ENCODE measurements around the gene KNDC1. TPM values are rescaled to one million over a fixed set of nuclear protein-coding genes. Genes with fewer than 3 reads are reported as not detected.

The KNDC1 gene
- polyA plus RNA-seq, 3 donors from 2014 or later: not detected

GRCh38 chr10:133273534-133274143, 113.6 kb downstream of the KNDC1 start:
- Mint-ChIP-seq H3K27me3 (ENCODE audit: low read depth in 3 of 3) (peaks cover 12 to 26% (median 15%) of the 10 kb centered on the region in 3 donors), H3K4me3 (peak overlapping the region in 2 of 5 donors; percentile 21 to 57)

GRCh38 chr10:133274751-133275683, 115.0 kb downstream of the KNDC1 start:
- Mint-ChIP-seq H3K27ac (peak overlapping the region; percentile 92 to 100 (median 96)), H3K4me3 (peak overlapping the region; percentile 92 to 94 (median 93)), H3K9me3 (no peaks in the 10 kb centered on the region), H3K27me3 (ENCODE audit: low read depth in 3 of 3) (peaks cover 18 to 34% (median 19%) of the 10 kb centered on the region in 3 donors), H3K4me1 (peaks cover 26 to 38% of the 10 kb centered on the region in 2 donors), H3K36me3 (no peaks in the 10 kb centered on the region)
- peak; percentile 79 to 81 (median 81) for DNase-seq

More at GRCh38 chr10:133273534-133274143, 113.6 kb downstream of the KNDC1 start:
- H3K4me1 Mint-ChIP-seq: peaks cover 12 to 24% of the 10 kb centered on the region in 2 donors
- H3K36me3 Mint-ChIP-seq: no peaks in the 10 kb centered on the region
- DNase-seq: no peak
- no peak overlapping the region for H3K27ac Mint-ChIP-seq
- H3K9me3 Mint-ChIP-seq: no peaks in the 10 kb centered on the region

- Mint-ChIP-seq H3K27me3 (ENCODE audit: low read depth in 3 of 3) (peaks cover 18 to 34% (median 19%) of the 10 kb centered on the region in 3 donors), H3K27ac (peak overlapping the region; percentile 92 to 100 (median 96)), H3K4me3 (peak overlapping the region; percentile 92 to 94 (median 93)), H3K36me3 (no peaks in the 10 kb centered on the region), H3K9me3 (no peaks in the 10 kb centered on the region), H3K4me1 (peaks cover 29 to 42% of the 10 kb centered on the region in 2 donors)
- DNase-seq: peak; percentile 52 to 64 (median 63)
Measured at GRCh38 chr10:133275684-133276092, 115.7 kb downstream of the KNDC1 start.

Other genes with a start within 250 kb of the KNDC1 start
- not detected for gene CFAP46, start 217.6 kb upstream of the KNDC1 start, polyA plus RNA-seq
- gene ADGRA1, start 72.3 kb upstream of the KNDC1 start, polyA plus RNA-seq: not detected
- not detected for gene UTF1, start 70.0 kb downstream of the KNDC1 start, polyA plus RNA-seq
- under 1 TPM in 1 of 3 donors, not detected in 2; 0.24 TPM for gene VENTX, start 77.6 kb downstream of the KNDC1 start, polyA plus RNA-seq
- 100 to 1,000 TPM; 143 to 294 (median 153) TPM for gene ADAM8, start 116.6 kb downstream of the KNDC1 start, polyA plus RNA-seq
- 10 to 100 TPM; 11.0 to 44.3 (median 27.5) TPM for gene TUBGCP2, start 148.7 kb downstream of the KNDC1 start, polyA plus RNA-seq
- 10 to 100 TPM; 73.2 to 90.2 (median 88.0) TPM for gene ZNF511, start 148.7 kb downstream of the KNDC1 start, polyA plus RNA-seq
- gene CALY, start 176.7 kb downstream of the KNDC1 start, polyA plus RNA-seq: not detected
- gene PRAP1, start 187.2 kb downstream of the KNDC1 start, polyA plus RNA-seq: not detected
- 10 to 100 TPM; 12.3 to 28.7 (median 17.5) TPM for gene FUOM, start 197.8 kb downstream of the KNDC1 start, polyA plus RNA-seq
- 100 to 1,000 TPM in 2 of 3 donors, 10 to 100 TPM in 1; 91.2 to 134 (median 118) TPM for gene ECHS1, start 213.1 kb downstream of the KNDC1 start, polyA plus RNA-seq
- 10 to 100 TPM; 10.5 to 13.0 (median 11.0) TPM for gene PAOX, start 219.0 kb downstream of the KNDC1 start, polyA plus RNA-seq
- gene MTG1, start 233.9 kb downstream of the KNDC1 start, polyA plus RNA-seq: 10 to 100 TPM; 45.5 to 60.3 (median 58.3) TPM